GM12878 (cell line): ENCODE measurements around the gene KCNG1. TPM values are rescaled to one million over a fixed set of nuclear protein-coding genes. Genes with fewer than 3 reads are reported as not detected.

Experiments used
- EP300 ChIP-seq, 2 experiments: fragments of 150-350 bp in 1 of 2; IDR thresholded peaks; 2 replicates each; pipeline ENCODE4 v1.6.1; 2011 to 2012; ENCODE audit warnings: low read depth in 2 of 2, low read length in 2 of 2, borderline replicate concordance in 1 of 2, improper control_type of control experiment in 1 of 2, inconsistent platforms in 1 of 2; ENCODE audit not compliant: control insufficient read depth in 1 of 2
- KLF5 ChIP-seq: fragments of 450-650 bp; IDR thresholded peaks from 2 replicates; pipeline ENCODE4 v1.6.1; 2014; ENCODE audit warnings: mild to moderate bottlenecking; ENCODE audit not compliant: partially characterized antibody
- RFX5 ChIP-seq: IDR thresholded peaks from 2 replicates; pipeline ENCODE4 v1.6.1; 2011; ENCODE audit warnings: low read depth, low read length, improper control_type of control experiment
- SP1 ChIP-seq: IDR thresholded peaks from one replicate; pipeline ENCODE4 v1.6.1; 2011; ENCODE audit warnings: low read depth, low read length
- SPI1 ChIP-seq: IDR thresholded peaks from 2 replicates; pipeline ENCODE4 v1.6.1; 2011; ENCODE audit warnings: low read depth, mild to moderate bottlenecking, low read length, moderate library complexity, borderline replicate concordance; ENCODE audit not compliant: insufficient read depth
- YBX1 ChIP-seq: fragments of 450-650 bp; IDR thresholded peaks from 2 replicates; pipeline ENCODE4 v1.6.1; 2016; ENCODE audit warnings: antibody characterized with exemption
- polyA plus RNA-seq, 11 experiments: library from polyadenylated mRNA; depleted of rRNA in 4 of 11; unstranded in 6 of 11; stranded (reverse) in 5 of 11; fragments of >200 nt; fragmentation: Nextera tagmentation in 4 of 11; fragmentation: Illumina TruSeq in 1 of 11; extraction: Ambion mirVana in 4 of 11; extraction: Trizol in 1 of 11; gene quantifications; 1 replicate in 1 of 11; 2 replicates in 10 of 11; pipeline versions ENCODE4 v1.2.1 to v1.2.3, GENCODE V29; 2011 to 2016; ENCODE audit warnings: inconsistent platforms in 2 of 11, missing spikeins in 2 of 11, low read depth in 1 of 11
- total RNA-seq, 4 experiments: library from RNA; depleted of rRNA in 3 of 4; stranded (reverse); fragments of >200 nt in 3 of 4; fragmentation: Illumina TruSeq in 1 of 4; extraction: Trizol in 1 of 4; gene quantifications; 2 replicates each; pipeline versions ENCODE4 v1.2.1 to v1.2.3, GENCODE V29; 2013 to 2021
- TF ChIP-seq, protein P1 (sequence below): fragments of 450-650 bp; IDR thresholded peaks from 2 replicates; pipeline ENCODE4 v1.6.1; 2018; ENCODE audit warnings: borderline replicate concordance, mild to moderate bottlenecking; ENCODE audit not compliant: partially characterized antibody
- TF ChIP-seq, protein P2 (sequence below): fragments of 450-650 bp; IDR thresholded peaks from 2 replicates; pipeline ENCODE4 v1.6.1; 2016; ENCODE audit warnings: mild to moderate bottlenecking
- TF ChIP-seq, protein P3 (sequence below): fragments of 450-650 bp; conservative IDR thresholded peaks from 2 replicates; pipeline ENCODE4 v1.6.1; 2017; ENCODE audit warnings: mild to moderate bottlenecking, moderate library complexity

Gene KCNG1
- total and polyA plus RNA-seq, 10 of the 15 experiments (the other 5 are each of a cell fraction or from before 2014, with no cell fraction given) = not detected

DNA sequence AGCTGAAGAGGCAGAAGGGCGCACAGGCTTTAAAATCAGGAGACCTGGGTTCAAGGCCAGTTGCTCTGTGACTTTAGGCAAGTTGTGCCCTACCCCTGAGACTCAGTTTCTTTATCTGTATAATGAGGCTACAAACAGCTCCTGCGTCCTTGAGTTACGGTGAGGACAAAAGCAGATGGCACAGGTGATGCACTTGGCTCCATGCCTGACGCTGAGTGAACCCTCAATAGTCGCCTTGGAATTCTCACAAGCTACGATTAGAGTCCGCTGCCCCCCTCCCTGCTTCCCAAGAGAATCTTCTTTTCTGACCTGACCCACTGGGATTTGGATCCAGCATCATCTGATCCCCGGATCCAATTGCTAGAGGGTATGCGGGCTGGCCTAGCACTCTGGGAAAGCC lies 6.4 kb downstream of the KCNG1 start (continued):
- TF ChIP-seq, protein P1, sequence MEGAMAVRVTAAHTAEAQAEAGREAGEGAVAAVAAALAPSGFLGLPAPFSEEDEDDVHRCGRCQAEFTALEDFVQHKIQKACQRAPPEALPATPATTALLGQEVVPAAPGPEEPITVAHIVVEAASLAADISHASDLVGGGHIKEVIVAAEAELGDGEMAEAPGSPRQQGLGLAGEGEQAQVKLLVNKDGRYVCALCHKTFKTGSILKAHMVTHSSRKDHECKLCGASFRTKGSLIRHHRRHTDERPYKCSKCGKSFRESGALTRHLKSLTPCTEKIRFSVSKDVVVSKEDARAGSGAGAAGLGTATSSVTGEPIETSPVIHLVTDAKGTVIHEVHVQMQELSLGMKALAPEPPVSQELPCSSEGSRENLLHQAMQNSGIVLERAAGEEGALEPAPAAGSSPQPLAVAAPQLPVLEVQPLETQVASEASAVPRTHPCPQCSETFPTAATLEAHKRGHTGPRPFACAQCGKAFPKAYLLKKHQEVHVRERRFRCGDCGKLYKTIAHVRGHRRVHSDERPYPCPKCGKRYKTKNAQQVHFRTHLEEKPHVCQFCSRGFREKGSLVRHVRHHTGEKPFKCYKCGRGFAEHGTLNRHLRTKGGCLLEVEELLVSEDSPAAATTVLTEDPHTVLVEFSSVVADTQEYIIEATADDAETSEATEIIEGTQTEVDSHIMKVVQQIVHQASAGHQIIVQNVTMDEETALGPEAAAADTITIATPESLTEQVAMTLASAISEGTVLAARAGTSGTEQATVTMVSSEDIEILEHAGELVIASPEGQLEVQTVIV = no peak
- no peak for TF ChIP-seq SP1
- TF ChIP-seq, protein P2, sequence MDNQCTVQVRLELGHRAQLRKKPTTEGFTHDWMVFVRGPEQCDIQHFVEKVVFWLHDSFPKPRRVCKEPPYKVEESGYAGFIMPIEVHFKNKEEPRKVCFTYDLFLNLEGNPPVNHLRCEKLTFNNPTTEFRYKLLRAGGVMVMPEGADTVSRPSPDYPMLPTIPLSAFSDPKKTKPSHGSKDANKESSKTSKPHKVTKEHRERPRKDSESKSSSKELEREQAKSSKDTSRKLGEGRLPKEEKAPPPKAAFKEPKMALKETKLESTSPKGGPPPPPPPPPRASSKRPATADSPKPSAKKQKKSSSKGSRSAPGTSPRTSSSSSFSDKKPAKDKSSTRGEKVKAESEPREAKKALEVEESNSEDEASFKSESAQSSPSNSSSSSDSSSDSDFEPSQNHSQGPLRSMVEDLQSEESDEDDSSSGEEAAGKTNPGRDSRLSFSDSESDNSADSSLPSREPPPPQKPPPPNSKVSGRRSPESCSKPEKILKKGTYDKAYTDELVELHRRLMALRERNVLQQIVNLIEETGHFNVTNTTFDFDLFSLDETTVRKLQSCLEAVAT = no peak
- TF ChIP-seq RFX5 = no peak
- no peak for TF ChIP-seq SPI1
- TF ChIP-seq, protein P3, sequence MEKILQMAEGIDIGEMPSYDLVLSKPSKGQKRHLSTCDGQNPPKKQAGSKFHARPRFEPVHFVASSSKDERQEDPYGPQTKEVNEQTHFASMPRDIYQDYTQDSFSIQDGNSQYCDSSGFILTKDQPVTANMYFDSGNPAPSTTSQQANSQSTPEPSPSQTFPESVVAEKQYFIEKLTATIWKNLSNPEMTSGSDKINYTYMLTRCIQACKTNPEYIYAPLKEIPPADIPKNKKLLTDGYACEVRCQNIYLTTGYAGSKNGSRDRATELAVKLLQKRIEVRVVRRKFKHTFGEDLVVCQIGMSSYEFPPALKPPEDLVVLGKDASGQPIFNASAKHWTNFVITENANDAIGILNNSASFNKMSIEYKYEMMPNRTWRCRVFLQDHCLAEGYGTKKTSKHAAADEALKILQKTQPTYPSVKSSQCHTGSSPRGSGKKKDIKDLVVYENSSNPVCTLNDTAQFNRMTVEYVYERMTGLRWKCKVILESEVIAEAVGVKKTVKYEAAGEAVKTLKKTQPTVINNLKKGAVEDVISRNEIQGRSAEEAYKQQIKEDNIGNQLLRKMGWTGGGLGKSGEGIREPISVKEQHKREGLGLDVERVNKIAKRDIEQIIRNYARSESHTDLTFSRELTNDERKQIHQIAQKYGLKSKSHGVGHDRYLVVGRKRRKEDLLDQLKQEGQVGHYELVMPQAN = no peak
- no peak for TF ChIP-seq EP300 (IDR thresholded peaks at IDR 0.05; ENCODE audit: borderline replicate concordance in 1 of 2, control insufficient read depth in 1 of 2, low read depth in 2 of 2, low read length in 2 of 2)
- no peak for TF ChIP-seq YBX1
- no peak for TF ChIP-seq KLF5
